ENCODE measurements around the gene INKA1. TPM values are rescaled to one million over a fixed set of nuclear protein-coding genes. Genes with fewer than 3 reads are reported as not detected.
"Not testable (repeated sequence)": the region's sequence is repeated elsewhere in the genome, so short reads cannot be mapped to it uniquely, and the experiment has no call there.

Gene INKA1
- total and polyA plus RNA-seq, 4 donors, result 0.84 to 4.2 (median 1.2) TPM

- Histone ChIP-seq H3K9me3 (ENCODE audit: control insufficient read depth in 4 of 4, low read length in 3 of 4) (no peaks in the 10 kb centered on the region), H3K27me3 (ENCODE audit: control insufficient read depth in 4 of 4, insufficient read depth in 4 of 4, low read length in 3 of 4) (no peaks in the 10 kb centered on the region), H3K4me1 (ENCODE audit: control insufficient read depth in 4 of 4, insufficient read depth in 4 of 4, low read length in 3 of 4) (peaks cover 5 to 11% (median 7%) of the 10 kb centered on the region in 4 donors), H3K4me3 (ENCODE audit: low read depth in 1 of 3, low read length in 3 of 3) (no peak overlapping the region), H3K36me3 (ENCODE audit: control insufficient read depth in 4 of 4, insufficient read depth in 3 of 4, low read depth in 1 of 4, low read length in 3 of 4) (peaks cover 0 to 5% (median 2%) of the 10 kb centered on the region in 4 donors), H3K27ac (ENCODE audit: low read depth in 1 of 2, low read length in 2 of 2) (no peak overlapping the region), H3K9ac (ENCODE audit: low read depth in 1 of 2, low read length in 2 of 2) (no peak overlapping the region)
- no peak for TF ChIP-seq REST (IDR thresholded peaks at IDR 0.05)
- TF ChIP-seq CTCF (IDR thresholded peaks at IDR 0.05; ENCODE audit: low read depth, low read length, missing input control), result no peak
- no peak for TF ChIP-seq NR2F2 (IDR thresholded peaks at IDR 0.05)
- TF ChIP-seq JUND (IDR thresholded peaks at IDR 0.05), result no peak
- TF ChIP-seq RXRA (IDR thresholded peaks at IDR 0.05), result no peak
- no peak for TF ChIP-seq ATF3 (IDR thresholded peaks at IDR 0.05)
- TF ChIP-seq RAD21 (IDR thresholded peaks at IDR 0.05), result no peak
- TF ChIP-seq GABPA (IDR thresholded peaks at IDR 0.05 in 1 of 2, conservative IDR thresholded peaks at IDR 0.05 in 1 of 2), result no peak
- no peak for TF ChIP-seq HNF4A (conservative IDR thresholded peaks at IDR 0.05)
- TF ChIP-seq HNF4G (IDR thresholded peaks at IDR 0.05), result no peak
- no peak for TF ChIP-seq YY1 (IDR thresholded peaks at IDR 0.05)
- TF ChIP-seq TAF1 (conservative IDR thresholded peaks at IDR 0.05), result no peak
- TF ChIP-seq SP1 (IDR thresholded peaks at IDR 0.05), result no peak
- TF ChIP-seq EGR1 (IDR thresholded peaks at IDR 0.05; ENCODE audit: low read depth in 2 of 2), result no peak
- TF ChIP-seq MAX (IDR thresholded peaks at IDR 0.05), result no peak
- no peak for TF ChIP-seq FOXA1 (IDR thresholded peaks at IDR 0.05)
- TF ChIP-seq FOXA2 (IDR thresholded peaks at IDR 0.05), result no peak
- TF ChIP-seq ZBTB33 (IDR thresholded peaks at IDR 0.05), result no peak
- WGBS, result 81% methylated on average over 4 of the region's 4 CpGs
- no peak for DNase-seq (ENCODE audit: low spot score)
Measured at GRCh38 chr3:49780080-49780974, 22.7 kb upstream of the INKA1 start.

- 93% methylated on average over 9 of the region's 9 CpGs for WGBS
- not testable (repeated sequence) for H3K27ac ChIP-seq (ENCODE audit: low read depth in 1 of 2, low read length in 2 of 2); H3K9me3 ChIP-seq (ENCODE audit: control insufficient read depth in 4 of 4, low read length in 3 of 4); H3K36me3 ChIP-seq (ENCODE audit: control insufficient read depth in 4 of 4, insufficient read depth in 3 of 4, low read depth in 1 of 4, low read length in 3 of 4); H3K27me3 ChIP-seq (ENCODE audit: control insufficient read depth in 4 of 4, insufficient read depth in 4 of 4, low read length in 3 of 4); H3K9ac ChIP-seq (ENCODE audit: low read depth in 1 of 2, low read length in 2 of 2); H3K4me3 ChIP-seq (ENCODE audit: low read depth in 1 of 3, low read length in 3 of 3); DNase-seq (ENCODE audit: low spot score)
- H3K4me1 ChIP-seq (ENCODE audit: control insufficient read depth in 4 of 4, insufficient read depth in 4 of 4, low read length in 3 of 4), result peaks cover 5 to 15% (median 11%) of the 10 kb centered on the region in 4 donors
Measured at GRCh38 chr3:49780975-49781365, 22.1 kb upstream of the INKA1 start.

Data from liver (tissue), 9 donors.